ENCODE data around the gene CACNA1I.
A peak's percentile ranks its signal among the peaks of the same experiment; 100 is the strongest.

CACNA1I gene

GRCh38 chr22:39535831-39536449, 34.6 kb upstream of the CACNA1I start:
- no peak for DNase-seq

- DNase-seq = no peak
These were observed 33.8 kb upstream of the CACNA1I start for GRCh38 chr22:39536711-39537110.

GRCh38 chr22:39537975-39538374, 32.6 kb upstream of the CACNA1I start:
- no peak for DNase-seq

- no peak for DNase-seq
These were observed 27.5 kb upstream of the CACNA1I start for GRCh38 chr22:39543095-39543494.

GRCh38 chr22:39545386-39546365, 24.9 kb upstream of the CACNA1I start:
- DNase-seq = peak; percentile 40

GRCh38 chr22:39546889-39547586, 23.5 kb upstream of the CACNA1I start:
- no peak for DNase-seq

GRCh38 chr22:39547587-39547947, 23.0 kb upstream of the CACNA1I start:
- no peak for DNase-seq

GRCh38 chr22:39553429-39553828, 17.1 kb upstream of the CACNA1I start:
- no peak for DNase-seq

- DNase-seq = no peak
These were observed 16.4 kb upstream of the CACNA1I start for GRCh38 chr22:39554151-39554550.

- no peak for DNase-seq
These were observed 13.3 kb upstream of the CACNA1I start for GRCh38 chr22:39556970-39557841.

- DNase-seq = no peak
These were observed 12.3 kb upstream of the CACNA1I start for GRCh38 chr22:39558254-39558727.

- DNase-seq = no peak
These were observed 11.6 kb upstream of the CACNA1I start for GRCh38 chr22:39558950-39559349.

- no peak for DNase-seq
These were observed 11.0 kb upstream of the CACNA1I start for GRCh38 chr22:39559456-39560105.

GRCh38 chr22:39560127-39560526, 10.4 kb upstream of the CACNA1I start:
- no peak for DNase-seq

- DNase-seq = no peak
These were observed 7.6 kb upstream of the CACNA1I start for GRCh38 chr22:39562839-39563489.

GRCh38 chr22:39563571-39564428, 6.8 kb upstream of the CACNA1I start:
- DNase-seq = no peak

- no peak for DNase-seq
These were observed 5.1 kb upstream of the CACNA1I start for GRCh38 chr22:39565414-39565944.

GRCh38 chr22:39567135-39567946, 3.2 kb upstream of the CACNA1I start:
- no peak for DNase-seq

Data from fibroblast of skin of scalp (primary cell).